Midbrain (tissue), 1 donor: ENCODE results near the gene KIF25.

Source experiments
- DNase-seq: peaks from one replicate; lab custom pipeline; 2025; lab: John Stamatoyannopoulos, UW

Gene KIF25

GRCh38 chr6:168050225-168050880, 52.9 kb downstream of the KIF25 start:
- DNase-seq = no peak

- DNase-seq = no peak
These were observed 53.6 kb downstream of the KIF25 start for GRCh38 chr6:168050881-168051586.

GRCh38 chr6:168051648-168052047, 54.2 kb downstream of the KIF25 start:
- no peak for DNase-seq

- DNase-seq = no peak
These were observed 54.9 kb downstream of the KIF25 start for GRCh38 chr6:168052291-168052891.

- no peak for DNase-seq
These were observed 55.9 kb downstream of the KIF25 start for GRCh38 chr6:168053086-168053956.

GRCh38 chr6:168053957-168054471, 56.5 kb downstream of the KIF25 start:
- DNase-seq = no peak

GRCh38 chr6:168054765-168055560, 57.5 kb downstream of the KIF25 start:
- DNase-seq = no peak

- DNase-seq = no peak
These were observed 58.4 kb downstream of the KIF25 start for GRCh38 chr6:168055696-168056489.

- DNase-seq = no peak
These were observed 59.5 kb downstream of the KIF25 start for GRCh38 chr6:168056892-168057527.

GRCh38 chr6:168057836-168058235, 60.4 kb downstream of the KIF25 start:
- no peak for DNase-seq

GRCh38 chr6:168058691-168059551, 61.5 kb downstream of the KIF25 start:
- no peak for DNase-seq

- DNase-seq = peak; percentile 64
These were observed 63.1 kb downstream of the KIF25 start for GRCh38 chr6:168060521-168060931.

GRCh38 chr6:168061269-168062210, 64.1 kb downstream of the KIF25 start:
- DNase-seq = no peak

- no peak for DNase-seq
These were observed 65.1 kb downstream of the KIF25 start for GRCh38 chr6:168062346-168063289.

- no peak for DNase-seq
These were observed 66.0 kb downstream of the KIF25 start for GRCh38 chr6:168063431-168063830.

- DNase-seq = no peak
These were observed 66.8 kb downstream of the KIF25 start for GRCh38 chr6:168064226-168064807.
